HepG2 (cell line): Measurements from ENCODE around the gene ENDOG. TPM values are rescaled to one million over a fixed set of nuclear protein-coding genes. Genes with fewer than 3 reads are reported as not detected.

ENCODE experiments used
- MIER3 ChIP-seq: IDR thresholded peaks from 2 replicates; pipeline ENCODE4 v1.6.1; 2016; ENCODE audit warnings: missing compliant biosample characterization, borderline replicate concordance
- POLR2G ChIP-seq: fragments of 200-400 bp; formaldehyde crosslinking; IDR thresholded peaks from 2 replicates; pipeline ENCODE4 v1.6.1; 2018; ENCODE audit warnings: mild to moderate bottlenecking, low read depth, low read length, moderate library complexity
- SNAI1 ChIP-seq: sonication (generic); formaldehyde crosslinking; IDR thresholded peaks from 2 replicates; pipeline ENCODE4 v1.5.0; 2020; ENCODE audit warnings: mild to moderate bottlenecking, missing genetic modification reagents, borderline replicate concordance
- STAG1 ChIP-seq: sonication (generic); formaldehyde crosslinking; IDR thresholded peaks from 2 replicates; pipeline ENCODE4 v1.4.0; 2020; ENCODE audit warnings: missing genetic modification reagents
- ZFY ChIP-seq: sonication (generic); formaldehyde crosslinking; IDR thresholded peaks from 2 replicates; pipeline ENCODE4 v1.4.0; 2020; ENCODE audit warnings: missing genetic modification reagents
- ZNF772 ChIP-seq: sonication (generic); formaldehyde crosslinking; IDR thresholded peaks from 2 replicates; pipeline ENCODE4 v1.5.0; 2020; ENCODE audit warnings: mild to moderate bottlenecking, missing genetic modification reagents
- ZNF777 ChIP-seq: sonication (generic); formaldehyde crosslinking; IDR thresholded peaks from 2 replicates; pipeline ENCODE4 v1.4.0; 2020; ENCODE audit warnings: missing genetic modification reagents
- polyA plus RNA-seq, 8 experiments: library from polyadenylated mRNA; depleted of rRNA in 3 of 8; stranded (reverse) in 7 of 8; unstranded in 1 of 8; fragments of >200 nt; fragmentation: Illumina TruSeq in 4 of 8; extraction: Trizol in 4 of 8; gene quantifications; 2 replicates each; pipeline versions ENCODE4 v1.2.1 to v1.2.3, GENCODE V29; 2011 to 2016; ENCODE audit warnings: low read depth in 4 of 8, missing spikeins in 1 of 8, mixed read lengths in 1 of 8; ENCODE audit not compliant: insufficient read depth in 1 of 8
- total RNA-seq, 5 experiments: library from RNA; depleted of rRNA; stranded (reverse); fragments of >200 nt; fragmentation: Illumina TruSeq; extraction: Trizol; gene quantifications; 2 replicates each; pipeline ENCODE4 v1.2.3, GENCODE V29; 2016; ENCODE audit warnings: low read depth in 1 of 5
- TF ChIP-seq, protein P1 (sequence below), 2 experiments: sonication (generic) in 1 of 2; formaldehyde crosslinking in 1 of 2; IDR thresholded peaks; 2 replicates each; pipeline versions ENCODE4 v1.5.1 to v1.6.1; 2011 to 2020; ENCODE audit warnings: borderline replicate concordance in 1 of 2, low read depth in 1 of 2, low read length in 1 of 2, mild to moderate bottlenecking in 1 of 2, missing genetic modification reagents in 1 of 2, moderate library complexity in 1 of 2
- TF ChIP-seq, protein P2 (sequence below): sonication (generic); formaldehyde crosslinking; IDR thresholded peaks from 2 replicates; pipeline ENCODE4 v1.8.0; 2022; ENCODE audit warnings: mild to moderate bottlenecking, missing genetic modification reagents, moderate library complexity
- TF ChIP-seq, protein P3 (sequence below): sonication (generic); formaldehyde crosslinking; IDR thresholded peaks from 2 replicates; pipeline ENCODE4 v1.5.0; 2020; ENCODE audit warnings: mild to moderate bottlenecking, missing genetic modification reagents, borderline replicate concordance
- TF ChIP-seq, protein P4 (sequence below): IDR thresholded peaks from 2 replicates; pipeline ENCODE4 v1.6.1; 2012; ENCODE audit warnings: low read depth, low read length, improper control_type of control experiment
- TF ChIP-seq, protein P5 (sequence below): sonication (generic); formaldehyde crosslinking; IDR thresholded peaks from 2 replicates; pipeline ENCODE4 v1.5.1; 2020; ENCODE audit warnings: missing genetic modification reagents, mild to moderate bottlenecking, borderline replicate concordance
- TF ChIP-seq, protein P6 (sequence below): fragments of 450-650 bp; IDR thresholded peaks from 2 replicates; pipeline ENCODE4 v1.6.1; 2016

The ENDOG gene
- total and polyA plus RNA-seq, 2 of the 13 experiments (the other 11 are each of a cell fraction or from before 2014, with no cell fraction given): 26.3 to 28.8 TPM

DNA sequence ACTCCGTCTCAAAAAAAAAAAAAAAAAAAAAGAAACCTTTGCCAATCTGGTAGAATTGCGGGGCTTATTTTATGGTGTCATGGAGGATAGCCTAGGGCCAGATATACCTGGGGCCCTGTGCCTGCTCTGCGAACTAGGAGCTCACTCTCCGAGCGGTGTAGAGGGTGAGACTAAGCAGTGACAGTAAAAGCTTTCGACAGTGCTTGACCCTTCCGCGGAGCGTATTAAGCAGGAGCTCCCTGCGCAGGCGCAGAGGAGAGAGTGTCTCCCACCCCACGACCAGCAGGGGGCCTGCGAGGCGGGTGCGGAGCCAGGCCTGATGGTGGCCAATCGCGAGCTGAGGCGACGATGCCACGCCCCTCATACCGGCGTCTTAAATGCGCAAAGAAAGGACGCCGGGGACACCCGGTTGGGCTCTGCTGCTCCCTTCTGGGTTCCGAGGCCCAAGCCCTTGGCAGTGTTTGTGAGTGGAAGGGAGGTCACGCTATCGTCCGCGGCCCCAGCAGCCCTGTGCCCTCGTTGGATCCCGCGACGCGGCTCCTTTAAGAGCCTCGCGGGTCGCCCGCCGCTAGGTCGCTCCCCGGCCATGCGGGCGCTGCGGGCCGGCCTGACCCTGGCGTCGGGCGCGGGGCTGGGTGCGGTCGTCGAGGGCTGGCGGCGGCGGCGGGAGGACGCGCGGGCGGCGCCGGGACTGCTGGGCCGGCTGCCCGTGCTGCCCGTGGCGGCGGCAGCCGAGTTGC is at the start of gene ENDOG (continued):
- TF ChIP-seq, protein P1, sequence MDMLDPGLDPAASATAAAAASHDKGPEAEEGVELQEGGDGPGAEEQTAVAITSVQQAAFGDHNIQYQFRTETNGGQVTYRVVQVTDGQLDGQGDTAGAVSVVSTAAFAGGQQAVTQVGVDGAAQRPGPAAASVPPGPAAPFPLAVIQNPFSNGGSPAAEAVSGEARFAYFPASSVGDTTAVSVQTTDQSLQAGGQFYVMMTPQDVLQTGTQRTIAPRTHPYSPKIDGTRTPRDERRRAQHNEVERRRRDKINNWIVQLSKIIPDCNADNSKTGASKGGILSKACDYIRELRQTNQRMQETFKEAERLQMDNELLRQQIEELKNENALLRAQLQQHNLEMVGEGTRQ (IDR thresholded peaks at IDR 0.05; ENCODE audit: low read depth, low read length): no peak
- TF ChIP-seq, protein P1 (CRISPR knock-in tag; IDR thresholded peaks at IDR 0.05; ENCODE audit: borderline replicate concordance): no peak; the same call in 1 of the 2 replicates
- TF ChIP-seq, protein P2, sequence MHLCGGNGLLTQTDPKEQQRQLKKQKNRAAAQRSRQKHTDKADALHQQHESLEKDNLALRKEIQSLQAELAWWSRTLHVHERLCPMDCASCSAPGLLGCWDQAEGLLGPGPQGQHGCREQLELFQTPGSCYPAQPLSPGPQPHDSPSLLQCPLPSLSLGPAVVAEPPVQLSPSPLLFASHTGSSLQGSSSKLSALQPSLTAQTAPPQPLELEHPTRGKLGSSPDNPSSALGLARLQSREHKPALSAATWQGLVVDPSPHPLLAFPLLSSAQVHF: no peak
- TF ChIP-seq, protein P3, sequence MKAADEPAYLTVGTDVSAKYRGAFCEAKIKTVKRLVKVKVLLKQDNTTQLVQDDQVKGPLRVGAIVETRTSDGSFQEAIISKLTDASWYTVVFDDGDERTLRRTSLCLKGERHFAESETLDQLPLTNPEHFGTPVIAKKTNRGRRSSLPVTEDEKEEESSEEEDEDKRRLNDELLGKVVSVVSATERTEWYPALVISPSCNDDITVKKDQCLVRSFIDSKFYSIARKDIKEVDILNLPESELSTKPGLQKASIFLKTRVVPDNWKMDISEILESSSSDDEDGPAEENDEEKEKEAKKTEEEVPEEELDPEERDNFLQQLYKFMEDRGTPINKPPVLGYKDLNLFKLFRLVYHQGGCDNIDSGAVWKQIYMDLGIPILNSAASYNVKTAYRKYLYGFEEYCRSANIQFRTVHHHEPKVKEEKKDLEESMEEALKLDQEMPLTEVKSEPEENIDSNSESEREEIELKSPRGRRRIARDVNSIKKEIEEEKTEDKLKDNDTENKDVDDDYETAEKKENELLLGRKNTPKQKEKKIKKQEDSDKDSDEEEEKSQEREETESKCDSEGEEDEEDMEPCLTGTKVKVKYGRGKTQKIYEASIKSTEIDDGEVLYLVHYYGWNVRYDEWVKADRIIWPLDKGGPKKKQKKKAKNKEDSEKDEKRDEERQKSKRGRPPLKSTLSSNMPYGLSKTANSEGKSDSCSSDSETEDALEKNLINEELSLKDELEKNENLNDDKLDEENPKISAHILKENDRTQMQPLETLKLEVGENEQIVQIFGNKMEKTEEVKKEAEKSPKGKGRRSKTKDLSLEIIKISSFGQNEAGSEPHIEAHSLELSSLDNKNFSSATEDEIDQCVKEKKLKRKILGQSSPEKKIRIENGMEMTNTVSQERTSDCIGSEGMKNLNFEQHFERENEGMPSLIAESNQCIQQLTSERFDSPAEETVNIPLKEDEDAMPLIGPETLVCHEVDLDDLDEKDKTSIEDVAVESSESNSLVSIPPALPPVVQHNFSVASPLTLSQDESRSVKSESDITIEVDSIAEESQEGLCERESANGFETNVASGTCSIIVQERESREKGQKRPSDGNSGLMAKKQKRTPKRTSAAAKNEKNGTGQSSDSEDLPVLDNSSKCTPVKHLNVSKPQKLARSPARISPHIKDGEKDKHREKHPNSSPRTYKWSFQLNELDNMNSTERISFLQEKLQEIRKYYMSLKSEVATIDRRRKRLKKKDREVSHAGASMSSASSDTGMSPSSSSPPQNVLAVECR: peak; percentile 68; the same call in 1 of the 2 replicates
- peak; percentile 79; the same call in 1 of the 2 replicates for TF ChIP-seq MIER3 (CRISPR knock-in tag)
- peak; percentile 87 for TF ChIP-seq ZNF777 (CRISPR knock-in tag)
- TF ChIP-seq, protein P4, sequence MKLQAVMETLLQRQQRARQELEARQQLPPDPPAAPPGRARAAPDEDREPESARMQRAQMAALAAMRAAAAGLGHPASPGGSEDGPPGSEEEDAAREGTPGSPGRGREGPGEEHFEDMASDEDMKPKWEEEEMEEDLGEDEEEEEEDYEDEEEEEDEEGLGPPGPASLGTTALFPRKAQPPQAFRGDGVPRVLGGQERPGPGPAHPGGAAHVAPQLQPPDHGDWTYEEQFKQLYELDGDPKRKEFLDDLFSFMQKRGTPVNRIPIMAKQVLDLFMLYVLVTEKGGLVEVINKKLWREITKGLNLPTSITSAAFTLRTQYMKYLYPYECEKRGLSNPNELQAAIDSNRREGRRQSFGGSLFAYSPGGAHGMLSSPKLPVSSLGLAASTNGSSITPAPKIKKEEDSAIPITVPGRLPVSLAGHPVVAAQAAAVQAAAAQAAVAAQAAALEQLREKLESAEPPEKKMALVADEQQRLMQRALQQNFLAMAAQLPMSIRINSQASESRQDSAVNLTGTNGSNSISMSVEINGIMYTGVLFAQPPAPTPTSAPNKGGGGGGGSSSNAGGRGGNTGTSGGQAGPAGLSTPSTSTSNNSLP: no peak
- TF ChIP-seq, protein P5, sequence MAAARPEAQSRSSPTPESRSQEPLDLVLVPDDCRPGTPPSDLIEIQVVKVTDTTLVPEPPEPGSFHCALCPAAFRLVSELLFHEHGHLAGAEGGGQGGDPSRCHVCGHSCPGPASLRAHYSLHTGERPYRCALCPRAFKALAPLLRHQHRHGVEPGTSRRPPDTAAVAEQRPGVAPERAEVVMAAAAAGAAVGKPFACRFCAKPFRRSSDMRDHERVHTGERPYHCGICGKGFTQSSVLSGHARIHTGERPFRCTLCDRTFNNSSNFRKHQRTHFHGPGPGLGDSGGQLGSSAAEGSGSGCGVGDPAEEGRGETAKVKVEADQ (CRISPR knock-in tag): no peak; the same call in 1 of the 2 replicates
- TF ChIP-seq ZNF772 (CRISPR knock-in tag): no peak
- TF ChIP-seq ZFY (CRISPR knock-in tag): peak; percentile 65
- TF ChIP-seq SNAI1 (CRISPR knock-in tag): no peak
- TF ChIP-seq, protein P6, sequence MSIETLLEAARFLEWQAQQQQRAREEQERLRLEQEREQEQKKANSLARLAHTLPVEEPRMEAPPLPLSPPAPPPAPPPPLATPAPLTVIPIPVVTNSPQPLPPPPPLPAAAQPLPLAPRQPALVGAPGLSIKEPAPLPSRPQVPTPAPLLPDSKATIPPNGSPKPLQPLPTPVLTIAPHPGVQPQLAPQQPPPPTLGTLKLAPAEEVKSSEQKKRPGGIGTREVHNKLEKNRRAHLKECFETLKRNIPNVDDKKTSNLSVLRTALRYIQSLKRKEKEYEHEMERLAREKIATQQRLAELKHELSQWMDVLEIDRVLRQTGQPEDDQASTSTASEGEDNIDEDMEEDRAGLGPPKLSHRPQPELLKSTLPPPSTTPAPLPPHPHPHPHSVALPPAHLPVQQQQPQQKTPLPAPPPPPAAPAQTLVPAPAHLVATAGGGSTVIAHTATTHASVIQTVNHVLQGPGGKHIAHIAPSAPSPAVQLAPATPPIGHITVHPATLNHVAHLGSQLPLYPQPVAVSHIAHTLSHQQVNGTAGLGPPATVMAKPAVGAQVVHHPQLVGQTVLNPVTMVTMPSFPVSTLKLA: 0 out of 2 replicates have a peak, but pooled peaks have one; percentile 4
- peak; percentile 59 for TF ChIP-seq STAG1 (CRISPR knock-in tag)
- TF ChIP-seq POLR2G: peak; percentile 95
